ENCODE measurements around the gene OR1M1. TPM values are rescaled to one million over a fixed set of nuclear protein-coding genes. Genes with fewer than 3 reads are reported as not detected.

Gene OR1M1
- total and polyA plus RNA-seq, 2 experiments from 2014 or later, result not detected

GRCh38 chr19:9140159-9140874, 53.5 kb downstream of the OR1M1 start, which contains the start of gene ZNF317:
TSS of gene ZNF317 (plus strand) at chr19:9140397. CDS start at chr19:9156017, 15,620 bp downstream.
- Histone ChIP-seq H3K27ac (peak within 1 kb of the TSS; percentile 88), H2AFZ (peak within 1 kb of the TSS; percentile 93), H3K9me3 (ENCODE audit: low read depth) (peaks cover 15% of the 10 kb centered on the region), H3K4me1 (ENCODE audit: insufficient read depth) (no peaks in the 10 kb centered on the region), H4K20me1 (ENCODE audit: insufficient read depth, poor library complexity, severe bottlenecking) (peaks cover 4% of the 10 kb centered on the region), H3K27me3 (no peaks in the 10 kb centered on the region), H3K9me2 (replicated peaks; ENCODE audit: insufficient read depth) (no peaks in the 10 kb centered on the region), H3K4me3 (peak within 1 kb of the TSS; percentile 80), H3K36me3 (replicated peaks; ENCODE audit: insufficient read depth, low read depth) (no peaks in the 10 kb centered on the region), H3K4me2 (peak within 1 kb of the TSS; percentile 78), H3K79me2 (peaks cover 51% of the 10 kb centered on the region)
- 2% methylated on average over 43 of the region's 43 CpGs for WGBS (ENCODE audit: low lambda C conversion rate, missing lambda C conversion rate)
- peak; percentile 96 for DNase-seq (ENCODE audit: low spot score)
- TF ChIP-seq EZH2phosphoT487 (IDR thresholded peaks at IDR 0.05; ENCODE audit: low read depth, severe bottlenecking, unreplicated experiment) (no peak), EZH2 (IDR thresholded peaks at IDR 0.05; ENCODE audit: borderline replicate concordance) (no peak), CTCF (IDR thresholded peaks at IDR 0.05; ENCODE audit: poor library complexity) (no peak)

GRCh38 chr19:9144920-9145319, 58.1 kb downstream of the OR1M1 start:
- Histone ChIP-seq H3K36me3 (replicated peaks; ENCODE audit: insufficient read depth, low read depth) (no peaks in the 10 kb centered on the region), H2AFZ (no peak overlapping the region), H3K4me1 (ENCODE audit: insufficient read depth) (no peaks in the 10 kb centered on the region), H3K27ac (no peak overlapping the region), H3K79me2 (peaks cover 97% of the 10 kb centered on the region), H4K20me1 (ENCODE audit: insufficient read depth, poor library complexity, severe bottlenecking) (peaks cover 4% of the 10 kb centered on the region), H3K4me3 (no peak overlapping the region), H3K9me3 (ENCODE audit: low read depth) (peaks cover 20% of the 10 kb centered on the region), H3K4me2 (no peak overlapping the region), H3K27me3 (no peaks in the 10 kb centered on the region), H3K9me2 (replicated peaks; ENCODE audit: insufficient read depth) (no peaks in the 10 kb centered on the region)
- 99% methylated on average over 5 of the region's 5 CpGs for WGBS (ENCODE audit: low lambda C conversion rate, missing lambda C conversion rate)
- TF ChIP-seq EZH2phosphoT487 (IDR thresholded peaks at IDR 0.05; ENCODE audit: low read depth, severe bottlenecking, unreplicated experiment), result no peak
- TF ChIP-seq EZH2 (IDR thresholded peaks at IDR 0.05; ENCODE audit: borderline replicate concordance), result no peak
- no peak for TF ChIP-seq CTCF (IDR thresholded peaks at IDR 0.05; ENCODE audit: poor library complexity)
- no peak for DNase-seq (ENCODE audit: low spot score)

Small RNA genes within 50 kb of the gene (small RNA-seq; reads per million reads assigned to genes)
- gene OR1M4P, result not detected

Other genes with a start within 250 kb of the OR1M1 start
- 2.5 and 3.2 TPM in 2 replicates for gene MUC16, start 76.7 kb upstream of the OR1M1 start, total RNA-seq
- 1.3 and 5.6 TPM in 2 replicates for gene MUC16, start 76.7 kb upstream of the OR1M1 start, polyA plus RNA-seq
- gene OR7G2, start 20.4 kb downstream of the OR1M1 start, total RNA-seq, result not detected in 2 replicates
- gene OR7G2, start 20.4 kb downstream of the OR1M1 start, polyA plus RNA-seq, result not detected in 2 replicates
- not detected in 2 replicates for gene OR7G1, start 28.7 kb downstream of the OR1M1 start, total RNA-seq
- gene OR7G1, start 28.7 kb downstream of the OR1M1 start, polyA plus RNA-seq, result not detected in 2 replicates
- gene OR7G3, start 39.9 kb downstream of the OR1M1 start, total RNA-seq, result not detected in 2 replicates
- not detected in 2 replicates for gene OR7G3, start 39.9 kb downstream of the OR1M1 start, polyA plus RNA-seq
- gene ZNF317, start 53.3 kb downstream of the OR1M1 start, total RNA-seq, result 14.6 and 26.6 TPM in 2 replicates
- gene ZNF317, start 53.3 kb downstream of the OR1M1 start, polyA plus RNA-seq, result 19.8 and 27.5 TPM in 2 replicates
- 0.57 and 0.80 TPM in 2 replicates for gene OR7D2, start 91.9 kb downstream of the OR1M1 start, total RNA-seq
- gene OR7D2, start 91.9 kb downstream of the OR1M1 start, polyA plus RNA-seq, result 0.17 and 0.34 TPM in 2 replicates
- not detected in 2 replicates for gene OR7D4, start 132.5 kb downstream of the OR1M1 start, total RNA-seq
- not detected in 2 replicates for gene OR7D4, start 132.5 kb downstream of the OR1M1 start, polyA plus RNA-seq
- not detected in 2 replicates for gene OR7E24, start 163.9 kb downstream of the OR1M1 start, total RNA-seq
- not detected in 2 replicates for gene OR7E24, start 163.9 kb downstream of the OR1M1 start, polyA plus RNA-seq
- gene ZNF699, start 222.8 kb downstream of the OR1M1 start, total RNA-seq, result 8.0 and 9.8 TPM in 2 replicates
- 0.94 and 1.6 TPM in 2 replicates for gene ZNF699, start 222.8 kb downstream of the OR1M1 start, polyA plus RNA-seq
- gene ZNF559, start 237.1 kb downstream of the OR1M1 start, total RNA-seq, result 18.1 and 22.7 TPM in 2 replicates
- gene ZNF559, start 237.1 kb downstream of the OR1M1 start, polyA plus RNA-seq, result 8.9 and 13.1 TPM in 2 replicates